HG03045 (cell line): ENCODE measurements around the gene CABLES2.

Experiments used
- ATAC-seq: cut with Tn5 transposase; IDR thresholded peaks from one replicate; pipeline ENCODE4 v1.9.1; 2021; ENCODE audit warnings: mild to moderate bottlenecking, moderate library complexity; ENCODE audit not compliant: unreplicated experiment

CABLES2 gene

DNA sequence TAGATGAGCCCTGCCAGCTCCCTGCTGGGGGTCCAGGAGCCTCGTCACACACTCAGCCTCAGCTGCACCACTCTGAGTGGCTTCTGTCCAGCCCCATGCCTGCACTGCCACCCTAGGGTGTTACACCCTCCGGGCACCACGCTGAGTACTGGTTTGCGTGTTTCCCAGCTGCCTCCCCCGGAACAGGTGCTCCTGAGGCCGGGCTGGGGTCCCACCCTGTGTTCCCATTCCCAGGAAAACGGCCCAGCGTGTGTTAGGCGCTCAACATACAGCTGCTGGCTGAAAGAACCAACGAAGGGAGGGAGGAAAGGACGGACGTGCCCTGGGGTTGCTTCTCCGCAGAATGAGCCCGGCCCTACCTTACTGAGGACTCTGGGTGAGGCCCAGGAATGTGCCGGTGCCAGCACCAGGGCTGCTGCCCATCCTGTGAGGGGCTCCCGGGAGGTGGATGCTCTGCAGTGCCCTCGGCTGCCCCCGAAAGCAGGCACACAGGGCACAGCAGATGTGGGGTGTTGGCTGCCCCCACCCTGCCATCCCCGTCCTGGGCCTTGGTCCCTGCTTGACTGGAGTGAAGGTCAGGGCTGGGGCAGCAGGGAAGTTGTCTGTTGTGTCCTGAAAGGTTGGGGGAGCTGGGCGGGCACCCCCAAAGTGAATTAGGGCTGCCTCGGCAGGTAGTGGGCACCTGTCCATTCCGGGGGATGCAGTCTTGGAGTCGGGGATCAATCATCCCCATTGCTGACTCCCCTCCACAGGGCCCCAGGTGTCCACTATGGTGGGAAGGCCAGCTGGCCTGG is 56.3 kb downstream of the CABLES2 start:
- ATAC-seq: no peak

DNA sequence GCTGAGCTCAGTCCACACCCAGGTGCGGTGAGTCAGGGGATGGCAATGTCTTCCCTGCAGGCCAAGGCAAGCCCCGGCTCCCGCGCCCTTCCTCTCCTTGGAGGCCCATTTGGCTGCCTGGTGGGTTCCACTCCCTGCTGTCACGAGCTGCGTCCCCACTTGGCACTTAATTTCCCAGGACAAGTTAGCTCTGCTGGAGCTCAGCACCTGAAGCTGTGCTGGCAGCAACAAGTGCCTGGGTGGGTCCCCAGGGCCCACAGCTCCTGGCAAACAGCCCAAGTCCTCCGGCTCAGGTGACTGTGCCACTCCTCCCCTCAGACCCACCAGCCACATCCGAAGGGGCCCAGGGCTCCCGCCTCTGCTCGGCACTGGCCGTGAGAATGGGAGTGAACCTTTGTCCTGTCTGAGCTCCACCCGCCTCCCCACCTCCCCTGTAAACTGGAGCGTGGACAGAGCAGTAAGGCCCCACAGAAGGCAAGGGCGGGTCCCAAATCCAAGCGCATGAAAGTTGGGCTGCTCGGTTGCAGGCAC is 56.9 kb downstream of the CABLES2 start:
- no peak for ATAC-seq

DNA sequence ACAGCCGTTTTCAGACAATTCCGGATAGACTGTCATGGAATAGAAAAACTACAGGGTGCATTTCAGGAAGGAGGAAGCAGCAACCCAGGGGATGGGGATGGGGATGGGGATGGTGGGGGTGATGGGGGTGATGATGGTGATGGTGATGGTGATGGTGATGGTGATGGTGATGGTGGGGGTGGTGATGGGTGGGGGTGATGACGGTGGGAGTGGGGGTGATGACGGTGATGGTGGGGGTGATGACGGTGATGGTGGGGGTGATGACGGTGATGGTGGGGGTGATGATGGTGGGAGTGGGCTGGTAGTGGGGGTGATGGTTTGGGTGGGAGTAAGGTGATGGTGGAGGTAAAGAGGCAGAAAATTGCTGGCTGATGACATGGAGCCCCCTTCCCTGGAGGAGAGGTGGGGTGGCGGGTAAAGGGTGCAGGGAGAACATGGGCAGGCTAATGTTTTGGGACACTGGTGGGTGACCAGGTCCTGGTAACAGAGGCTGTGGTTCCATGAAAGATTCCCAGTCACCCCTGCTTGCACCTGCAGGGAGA is 57.5 kb downstream of the CABLES2 start:
- no peak for ATAC-seq

DNA sequence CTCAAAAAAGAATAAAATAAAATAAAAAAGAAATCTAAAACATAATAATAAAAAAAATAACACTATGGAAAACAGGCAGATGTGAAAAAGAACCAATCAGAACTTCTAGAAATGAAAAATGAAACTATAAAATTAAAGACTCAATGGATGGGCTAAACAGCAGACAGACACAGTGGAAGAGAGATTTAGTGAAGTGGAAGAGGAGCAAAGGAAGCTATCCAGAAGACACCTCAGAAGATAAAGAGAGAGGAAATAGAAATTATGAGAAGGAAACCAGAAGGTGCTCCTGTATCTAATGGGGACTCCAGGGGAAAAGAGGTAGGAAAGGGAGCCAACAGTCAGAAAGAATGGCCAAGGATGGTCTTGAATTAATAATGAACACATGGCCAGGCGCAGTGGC is 58.5 kb downstream of the CABLES2 start:
- no peak for ATAC-seq

DNA sequence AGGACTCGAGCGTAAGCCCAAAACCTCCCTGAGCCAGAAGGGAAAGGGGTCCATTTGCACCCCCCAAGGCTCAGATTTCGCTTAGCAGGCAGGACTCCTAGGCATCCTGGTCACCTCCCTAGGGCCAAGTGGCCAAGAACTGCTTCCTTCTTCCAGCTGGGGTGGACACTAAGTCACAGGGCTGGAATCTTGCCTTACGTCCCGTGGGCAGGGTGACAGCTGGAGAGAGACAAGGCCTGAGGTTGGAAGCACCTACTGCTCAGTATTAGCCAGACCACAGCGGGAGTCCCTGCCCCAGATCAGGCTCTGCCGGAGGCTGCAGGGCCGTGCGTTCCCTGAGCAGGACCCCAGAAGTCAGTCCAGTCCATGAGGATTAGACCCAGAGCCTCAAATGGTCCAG is 59.6 kb downstream of the CABLES2 start:
- no peak for ATAC-seq

DNA sequence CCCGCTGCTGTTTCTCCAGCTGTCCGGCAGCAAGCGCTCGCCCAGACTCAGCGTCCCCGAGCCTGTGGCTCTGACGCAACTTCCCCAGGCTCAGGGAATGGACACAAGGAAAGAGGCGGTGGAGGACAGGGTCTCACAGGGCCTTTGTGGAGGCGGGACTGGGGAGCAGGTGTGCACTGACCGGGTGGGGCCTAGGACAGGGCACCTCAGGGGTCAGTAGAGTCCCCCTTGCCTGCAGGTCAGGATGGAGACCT is 60.0 kb downstream of the CABLES2 start:
- no peak for ATAC-seq

DNA sequence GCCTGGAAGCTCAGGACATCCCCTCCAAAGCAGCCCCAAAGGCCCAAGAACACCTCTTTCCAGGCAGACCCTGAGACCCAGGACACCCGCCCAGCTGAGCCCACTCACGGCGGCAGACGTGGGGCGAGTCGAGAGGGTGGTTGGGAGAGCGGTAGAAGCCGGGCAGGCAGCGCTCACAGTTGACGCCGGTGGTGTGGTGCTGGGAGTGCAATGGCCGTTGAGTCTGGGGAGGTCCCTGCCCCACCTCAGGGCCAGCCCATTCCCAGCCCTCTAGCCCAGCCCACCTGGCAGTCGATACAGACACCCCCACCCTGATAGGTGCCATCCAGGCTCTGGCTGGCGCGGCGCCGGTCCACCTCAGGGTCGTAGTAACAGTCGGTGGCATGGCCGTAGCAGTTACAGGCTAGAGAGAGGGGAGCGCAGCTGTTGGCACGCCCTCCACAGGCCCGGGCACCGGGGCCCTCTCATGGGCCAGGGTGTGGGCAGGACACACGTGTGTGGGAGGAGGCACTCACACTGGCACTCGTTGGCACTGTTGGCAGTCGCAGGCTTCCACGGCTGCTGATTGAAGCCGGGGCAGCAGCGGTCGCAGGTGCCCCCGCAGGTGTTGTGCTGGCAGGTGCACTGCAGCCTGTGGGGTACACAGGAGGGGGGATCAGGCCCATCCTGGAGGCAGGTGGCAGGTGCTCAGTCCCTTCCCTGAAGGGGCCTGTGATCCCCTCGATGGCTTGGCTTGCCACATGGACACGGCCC is 60.5 kb downstream of the CABLES2 start:
- ATAC-seq: no peak

DNA sequence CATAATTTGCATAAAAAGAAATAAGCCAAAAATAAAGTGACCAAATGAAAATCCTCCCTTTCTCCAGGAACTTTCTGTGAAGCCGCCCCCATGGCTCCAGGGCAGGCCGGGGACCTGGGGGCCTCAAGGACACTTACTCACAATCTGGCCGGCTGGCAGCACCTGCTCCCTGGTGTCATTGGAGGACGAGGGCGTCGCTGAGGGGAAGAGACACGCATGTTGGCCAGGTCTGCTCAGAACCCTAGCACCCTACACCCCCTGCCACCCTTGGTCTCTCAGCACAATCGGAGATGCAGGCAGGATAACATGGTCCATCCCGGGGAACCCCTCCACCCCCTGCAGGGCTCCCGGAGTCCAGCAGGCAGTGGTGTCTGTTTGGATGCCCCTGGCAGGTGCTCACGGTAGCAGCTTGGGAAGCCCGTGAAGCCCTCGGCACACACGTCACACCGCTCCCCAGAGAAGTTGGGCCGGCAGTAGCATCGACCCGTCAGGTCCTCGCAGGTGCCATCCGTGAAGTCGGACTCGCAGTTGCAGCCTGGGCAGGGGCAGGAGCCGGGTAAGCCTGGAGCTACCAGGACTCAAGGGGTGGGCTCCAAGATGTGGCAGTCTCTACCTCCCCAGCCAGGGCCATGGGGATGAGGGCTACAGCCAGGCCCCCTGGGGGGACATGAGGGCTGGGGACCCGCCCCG is 61.3 kb downstream of the CABLES2 start:
- no peak for ATAC-seq

DNA sequence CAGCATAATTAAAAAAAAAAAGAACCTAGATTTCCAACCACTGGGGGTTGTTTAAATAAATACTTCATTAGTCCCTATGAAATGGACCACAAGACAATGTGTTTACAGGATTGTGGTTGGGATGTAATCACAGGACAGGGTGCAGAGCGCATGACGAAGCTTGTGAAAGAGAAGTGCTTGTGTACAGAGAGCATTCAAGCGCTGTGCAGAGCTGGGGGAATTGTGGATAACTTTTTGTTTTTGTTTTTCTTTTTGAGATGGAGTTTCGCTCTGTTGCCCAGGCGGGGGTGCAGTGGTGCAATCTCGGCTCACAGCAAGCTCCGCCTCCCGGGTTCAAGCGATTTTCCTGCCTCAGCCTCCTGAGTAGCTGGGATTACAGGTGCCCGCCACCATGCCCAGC is 62.3 kb downstream of the CABLES2 start:
- ATAC-seq: no peak

DNA sequence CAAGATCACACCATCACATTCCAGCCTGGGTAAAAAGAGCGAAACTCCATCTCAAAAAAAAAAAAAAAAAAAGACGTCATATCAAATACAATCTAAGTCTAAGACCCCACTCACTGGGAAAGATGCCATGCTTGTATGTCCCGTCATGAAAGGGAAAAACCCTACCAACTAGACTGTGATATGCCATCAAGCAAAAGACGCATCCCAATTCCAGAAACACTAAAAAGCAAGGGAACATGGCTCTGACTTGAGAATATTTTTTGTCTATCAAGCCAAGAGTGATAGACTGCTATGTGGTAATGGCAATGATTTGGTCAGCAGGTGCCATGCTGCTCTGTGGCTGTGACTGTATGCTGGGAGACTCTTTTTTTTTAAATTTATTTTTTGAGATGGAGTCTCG is 63.0 kb downstream of the CABLES2 start:
- ATAC-seq: no peak

DNA sequence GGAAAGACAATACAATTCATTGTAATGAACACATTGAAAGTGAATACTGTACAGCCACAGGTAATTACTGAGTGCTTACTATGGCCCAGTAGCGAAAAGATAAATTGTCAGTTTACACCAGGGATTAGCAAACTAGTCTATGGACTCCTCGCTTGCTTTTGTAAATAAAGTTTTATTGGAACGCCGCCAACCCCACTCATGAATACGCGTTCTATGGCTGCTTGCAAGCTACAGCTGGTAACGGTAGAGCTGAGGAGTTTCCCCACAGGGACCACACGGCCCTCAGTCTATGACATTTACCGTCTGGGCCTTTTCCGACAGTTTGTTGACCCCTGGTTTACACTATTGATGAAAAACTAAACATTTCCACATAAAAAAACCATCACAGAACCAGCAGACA is 64.2 kb downstream of the CABLES2 start:
- ATAC-seq: no peak

DNA sequence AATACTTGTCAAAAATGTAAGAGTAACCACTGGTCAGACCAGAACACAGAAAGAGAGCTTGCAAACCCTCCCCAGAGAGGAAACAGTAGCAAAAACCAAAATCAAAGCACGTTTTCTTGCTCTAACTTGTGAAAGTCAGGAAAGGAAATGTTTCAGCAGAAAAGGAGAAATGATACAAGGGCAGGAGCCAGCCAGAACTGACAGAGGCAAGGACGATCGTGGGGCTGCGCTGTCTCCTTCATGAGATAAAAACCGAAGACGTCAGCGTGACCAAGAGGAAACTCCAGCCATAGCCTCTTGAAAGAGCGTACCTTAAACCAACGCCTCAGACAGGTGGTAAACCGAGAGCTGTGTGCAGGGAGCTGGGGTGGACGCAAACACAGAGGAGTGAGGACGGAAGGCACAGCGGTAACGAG is 67.4 kb downstream of the CABLES2 start:
- peak; percentile 58 for ATAC-seq
